Glutamatergic neuron (in vitro differentiated cells): ENCODE measurements around the gene CCL5. TPM values are rescaled to one million over a fixed set of nuclear protein-coding genes. Genes with fewer than 3 reads are reported as not detected.

Experiments
- DNase-seq: peaks from one replicate; pipeline ENCODE4 v3.0.0; 2022
- H3K27ac Mint-ChIP-seq: one replicate; pipeline ENCODE4 v1.8.0; 2020; ENCODE audit warnings: mild to moderate bottlenecking, mixed read lengths, inconsistent platforms; ENCODE audit not compliant: unreplicated experiment
- H3K27me3 Mint-ChIP-seq: one replicate; pipeline ENCODE4 v1.8.0; 2020; ENCODE audit warnings: mild to moderate bottlenecking, moderate library complexity, mixed read lengths, inconsistent platforms; ENCODE audit not compliant: unreplicated experiment
- H3K36me3 Mint-ChIP-seq: one replicate; pipeline ENCODE4 v1.8.0; 2020; ENCODE audit warnings: mild to moderate bottlenecking, mixed read lengths, inconsistent platforms; ENCODE audit not compliant: unreplicated experiment
- H3K4me1 Mint-ChIP-seq: one replicate; pipeline ENCODE4 v1.8.0; 2020; ENCODE audit warnings: mild to moderate bottlenecking, low read depth, mixed read lengths, inconsistent platforms; ENCODE audit not compliant: unreplicated experiment
- H3K4me3 Mint-ChIP-seq: one replicate; pipeline ENCODE4 v1.8.0; 2020; ENCODE audit warnings: mild to moderate bottlenecking, mixed read lengths, inconsistent platforms; ENCODE audit not compliant: unreplicated experiment
- H3K9me3 Mint-ChIP-seq: one replicate; pipeline ENCODE4 v1.8.0; 2020; ENCODE audit warnings: mild to moderate bottlenecking, moderate library complexity, mixed read lengths, inconsistent platforms; ENCODE audit not compliant: unreplicated experiment
- total RNA-seq: library from RNA; stranded (reverse); fragmentation: NEBNext Ultra II Directional; extraction: Animal tissue kit (Norgen Biotek cat#: 25700); gene quantifications from one replicate; pipeline ENCODE4 v1.2.1, GENCODE V29; 2021; ENCODE audit not compliant: unreplicated experiment
- TF ChIP-seq, protein P1 (sequence below): fragments of 200-600 bp; sonication (generic); IDR thresholded peaks from one replicate; pipeline ENCODE4 v1.5.0; 2021; ENCODE audit not compliant: partially characterized antibody, unreplicated experiment

Gene CCL5
- total RNA-seq, 1 donor from 2014 or later = not detected

- no peak for DNase-seq
- no peak overlapping the region for H3K27ac Mint-ChIP-seq
Observed at GRCh38 chr17:35875072-35875799, 4.9 kb downstream of the CCL5 start.

GRCh38 chr17:35872196-35872980 lies 7.8 kb downstream of the CCL5 start:
- TF ChIP-seq, protein P1, sequence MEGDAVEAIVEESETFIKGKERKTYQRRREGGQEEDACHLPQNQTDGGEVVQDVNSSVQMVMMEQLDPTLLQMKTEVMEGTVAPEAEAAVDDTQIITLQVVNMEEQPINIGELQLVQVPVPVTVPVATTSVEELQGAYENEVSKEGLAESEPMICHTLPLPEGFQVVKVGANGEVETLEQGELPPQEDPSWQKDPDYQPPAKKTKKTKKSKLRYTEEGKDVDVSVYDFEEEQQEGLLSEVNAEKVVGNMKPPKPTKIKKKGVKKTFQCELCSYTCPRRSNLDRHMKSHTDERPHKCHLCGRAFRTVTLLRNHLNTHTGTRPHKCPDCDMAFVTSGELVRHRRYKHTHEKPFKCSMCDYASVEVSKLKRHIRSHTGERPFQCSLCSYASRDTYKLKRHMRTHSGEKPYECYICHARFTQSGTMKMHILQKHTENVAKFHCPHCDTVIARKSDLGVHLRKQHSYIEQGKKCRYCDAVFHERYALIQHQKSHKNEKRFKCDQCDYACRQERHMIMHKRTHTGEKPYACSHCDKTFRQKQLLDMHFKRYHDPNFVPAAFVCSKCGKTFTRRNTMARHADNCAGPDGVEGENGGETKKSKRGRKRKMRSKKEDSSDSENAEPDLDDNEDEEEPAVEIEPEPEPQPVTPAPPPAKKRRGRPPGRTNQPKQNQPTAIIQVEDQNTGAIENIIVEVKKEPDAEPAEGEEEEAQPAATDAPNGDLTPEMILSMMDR = no peak
- peaks cover 2% of the 10 kb centered on the region for H3K9me3 Mint-ChIP-seq
- DNase-seq = no peak
- peaks cover 3% of the 10 kb centered on the region for H3K27me3 Mint-ChIP-seq
- peaks cover 2% of the 10 kb centered on the region for H3K4me1 Mint-ChIP-seq
- H3K27ac Mint-ChIP-seq = no peak overlapping the region
- no peaks in the 10 kb centered on the region for H3K36me3 Mint-ChIP-seq
- no peak overlapping the region for H3K4me3 Mint-ChIP-seq

More at GRCh38 chr17:35875072-35875799, 4.9 kb downstream of the CCL5 start:
- Mint-ChIP-seq H3K36me3 (no peaks in the 10 kb centered on the region), H3K4me1 (peaks cover 2% of the 10 kb centered on the region), H3K27me3 (peaks cover 3% of the 10 kb centered on the region), H3K4me3 (no peak overlapping the region), H3K9me3 (peaks cover 2% of the 10 kb centered on the region)
- TF ChIP-seq, protein P1 = no peak

- H3K4me1 Mint-ChIP-seq = peaks cover 2% of the 10 kb centered on the region
- H3K27ac Mint-ChIP-seq = no peak overlapping the region
- H3K36me3 Mint-ChIP-seq = no peaks in the 10 kb centered on the region
- TF ChIP-seq, protein P1 = no peak
- no peak for DNase-seq
- H3K4me3 Mint-ChIP-seq = no peak overlapping the region
- peaks cover 3% of the 10 kb centered on the region for H3K27me3 Mint-ChIP-seq
- peaks cover 2% of the 10 kb centered on the region for H3K9me3 Mint-ChIP-seq
Observed at GRCh38 chr17:35870906-35871819, 9.0 kb downstream of the CCL5 start.

DNA sequence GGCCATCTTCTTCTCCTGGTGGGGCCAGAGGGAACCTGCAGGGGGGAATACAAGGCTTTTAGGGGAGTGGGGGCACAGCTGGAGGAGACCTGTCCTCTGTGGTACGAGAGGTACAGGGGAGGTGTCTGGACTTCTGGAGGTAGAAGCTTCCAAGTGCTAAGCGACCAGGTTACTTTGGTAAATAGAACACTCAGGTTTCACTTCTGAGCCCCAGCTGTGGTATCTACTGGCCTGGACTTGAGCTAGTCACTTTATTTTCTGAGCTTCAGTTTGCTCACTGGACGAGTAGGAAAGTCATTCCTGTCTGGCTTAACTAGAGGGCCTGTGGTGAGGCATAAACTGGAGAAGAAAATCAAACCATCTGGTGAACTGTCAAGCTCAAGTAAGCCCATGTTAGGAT lies 11.4 kb downstream of the CCL5 start, which contains the start of gene HEATR9:
TSS of gene HEATR9 (minus strand) at position 155 of the 400 bp plus-strand sequence. CDS start at position 6, 149 bp downstream.
- H3K9me3 Mint-ChIP-seq = peaks cover 2% of the 10 kb centered on the region
- peaks cover 3% of the 10 kb centered on the region for H3K27me3 Mint-ChIP-seq

More for the DNA sequence above, 11.4 kb downstream of the CCL5 start, which contains the start of gene HEATR9:
- H3K36me3 Mint-ChIP-seq = no peaks in the 10 kb centered on the region
- DNase-seq = no peak
- H3K4me3 Mint-ChIP-seq = no peak within 1 kb of the TSS
- H3K4me1 Mint-ChIP-seq = peaks cover 2% of the 10 kb centered on the region
- TF ChIP-seq, protein P1 = no peak
- no peak within 1 kb of the TSS for H3K27ac Mint-ChIP-seq
